Kidney tubule cell (primary cell): ENCODE measurements around the gene GRID1.
"Not testable (repeated sequence)": the region's sequence is repeated elsewhere in the genome, so short reads cannot be mapped to it uniquely, and the experiment has no call there.

ENCODE experiments used
- DNase-seq: peaks from one replicate; pipeline ENCODE4 v3.0.0-alpha.2; 2018; ENCODE audit warnings: low spot score

GRID1 gene

GRCh38 chr10:86135191-86135590, 231.4 kb downstream of the GRID1 start:
- DNase-seq, result no peak

- DNase-seq, result no peak
Observed at GRCh38 chr10:86130737-86131475, 235.7 kb downstream of the GRID1 start.

- peak; percentile 29 for DNase-seq
Observed at GRCh38 chr10:86130041-86130440, 236.6 kb downstream of the GRID1 start.

GRCh38 chr10:86128360-86128759, 238.2 kb downstream of the GRID1 start:
- no peak for DNase-seq

- DNase-seq, result no peak
Observed at GRCh38 chr10:86127274-86127819, 239.2 kb downstream of the GRID1 start.

- DNase-seq, result no peak
Observed at GRCh38 chr10:86124734-86125133, 241.9 kb downstream of the GRID1 start.

GRCh38 chr10:86123715-86124114, 242.9 kb downstream of the GRID1 start:
- no peak for DNase-seq

- no peak for DNase-seq
Observed at GRCh38 chr10:86123304-86123703, 243.3 kb downstream of the GRID1 start.

GRCh38 chr10:86122646-86123045, 243.9 kb downstream of the GRID1 start:
- no peak for DNase-seq

GRCh38 chr10:86121200-86121599, 245.4 kb downstream of the GRID1 start:
- no peak for DNase-seq

- no peak for DNase-seq
Observed at GRCh38 chr10:86117051-86117450, 249.5 kb downstream of the GRID1 start.

GRCh38 chr10:86113983-86114382, 252.6 kb downstream of the GRID1 start:
- no peak for DNase-seq

GRCh38 chr10:86113501-86113900, 253.1 kb downstream of the GRID1 start:
- DNase-seq, result no peak

- no peak for DNase-seq
Observed at GRCh38 chr10:86113044-86113443, 253.6 kb downstream of the GRID1 start.

- no peak for DNase-seq
Observed at GRCh38 chr10:86111902-86112545, 254.6 kb downstream of the GRID1 start.

GRCh38 chr10:86110156-86110786, 256.3 kb downstream of the GRID1 start:
- DNase-seq, result no peak

- no peak for DNase-seq
Observed at GRCh38 chr10:86109421-86109820, 257.2 kb downstream of the GRID1 start.

GRCh38 chr10:86108696-86109095, 257.9 kb downstream of the GRID1 start:
- no peak for DNase-seq

GRCh38 chr10:86107611-86108310, 258.8 kb downstream of the GRID1 start:
- not testable (repeated sequence) for DNase-seq

GRCh38 chr10:86107131-86107530, 259.5 kb downstream of the GRID1 start:
- DNase-seq, result no peak

GRCh38 chr10:86106616-86107015, 260.0 kb downstream of the GRID1 start:
- DNase-seq, result no peak

- no peak for DNase-seq
Observed at GRCh38 chr10:86105640-86106039, 261.0 kb downstream of the GRID1 start.
